Measurements from ENCODE around the gene SLC35D2. TPM values are rescaled to one million over a fixed set of nuclear protein-coding genes. Genes with fewer than 3 reads are reported as not detected.
"Not testable (repeated sequence)": the region's sequence is repeated elsewhere in the genome, so short reads cannot be mapped to it uniquely, and the experiment has no call there.

SLC35D2 gene
- total and polyA plus RNA-seq, 12 donors, result 10.8 to 20.8 (median 13.2) TPM

GRCh38 chr9:96363175-96363967 is 20.1 kb downstream of the SLC35D2 start:
- no peak for TF ChIP-seq CTCF (IDR thresholded peaks at IDR 0.05)
- no peaks in the 10 kb centered on the region for H3K4me1 ChIP-seq
- H3K36me3 ChIP-seq, result peaks cover 0 to 91% (median 18%) of the 10 kb centered on the region in 9 donors
- no peak overlapping the region for H3K27ac ChIP-seq
- intact Hi-C loops (cut with DNase I), result no loop called here
- 92 to 96% methylated on average over 9 of the region's 9 CpGs for WGBS, 2 donors
- no peak for DNase-seq
- ATAC-seq, result no peak
- H3K27me3 ChIP-seq, result no peaks in the 10 kb centered on the region
- H3K9me3 ChIP-seq, result no peaks in the 10 kb centered on the region
- no peak overlapping the region for H3K4me3 ChIP-seq

GRCh38 chr9:96362119-96362518 is 21.4 kb downstream of the SLC35D2 start:
- WGBS, 2 donors, result 96 to 99% methylated on average over 6 of the region's 6 CpGs
- ATAC-seq; H3K4me1 ChIP-seq; DNase-seq; H3K27ac ChIP-seq; H3K27me3 ChIP-seq; H3K9me3 ChIP-seq; intact Hi-C loops (cut with DNase I); H3K4me3 ChIP-seq: not testable (repeated sequence)
- H3K36me3 ChIP-seq, result peaks cover 0 to 100% (median 20%) of the 10 kb centered on the region in 9 donors

- H3K27me3 ChIP-seq, result no peaks in the 10 kb centered on the region
- WGBS, 2 donors, result 97 to 98% methylated on average over 6 of the region's 6 CpGs
- no peaks in the 10 kb centered on the region for H3K9me3 ChIP-seq
- no peaks in the 10 kb centered on the region for H3K4me1 ChIP-seq
- no peak overlapping the region for H3K4me3 ChIP-seq
- H3K27ac ChIP-seq, result no peak overlapping the region
- ATAC-seq (no peak), DNase-seq (no peak)
- intact Hi-C loops (cut with DNase I), result no loop called here
- peaks cover 0 to 100% (median 24%) of the 10 kb centered on the region in 9 donors for H3K36me3 ChIP-seq
- TF ChIP-seq CTCF (IDR thresholded peaks at IDR 0.05), result no peak
Measured at GRCh38 chr9:96361668-96362067, 21.8 kb downstream of the SLC35D2 start.

GRCh38 chr9:96360976-96361375 is 22.5 kb downstream of the SLC35D2 start:
- 91 to 93% methylated on average over 2 of the region's 2 CpGs for WGBS, 2 donors
- peaks cover 0 to 100% (median 31%) of the 10 kb centered on the region in 9 donors for H3K36me3 ChIP-seq
- ATAC-seq, result no peak

GRCh38 chr9:96360523-96360922 is 23.0 kb downstream of the SLC35D2 start:
- intact Hi-C loops (cut with DNase I); H3K4me3 ChIP-seq; H3K27me3 ChIP-seq; DNase-seq; ATAC-seq; H3K27ac ChIP-seq; H3K9me3 ChIP-seq; H3K4me1 ChIP-seq: not testable (repeated sequence)
- WGBS, 2 donors, result 96 to 98% methylated on average over 6 of the region's 6 CpGs
- H3K36me3 ChIP-seq, result peaks cover 0 to 100% (median 36%) of the 10 kb centered on the region in 9 donors

More at GRCh38 chr9:96360976-96361375, 22.5 kb downstream of the SLC35D2 start:
- Histone ChIP-seq H3K27ac (no peak overlapping the region), H3K4me3 (no peak overlapping the region), H3K9me3 (no peaks in the 10 kb centered on the region), H3K4me1 (no peaks in the 10 kb centered on the region), H3K27me3 (no peaks in the 10 kb centered on the region)
- intact Hi-C loops (cut with DNase I), result no loop called here
- TF ChIP-seq CTCF (IDR thresholded peaks at IDR 0.05), result no peak
- no peak for DNase-seq
